ENCODE measurements around the gene ATP6V0D1.

Gene ATP6V0D1

DNA sequence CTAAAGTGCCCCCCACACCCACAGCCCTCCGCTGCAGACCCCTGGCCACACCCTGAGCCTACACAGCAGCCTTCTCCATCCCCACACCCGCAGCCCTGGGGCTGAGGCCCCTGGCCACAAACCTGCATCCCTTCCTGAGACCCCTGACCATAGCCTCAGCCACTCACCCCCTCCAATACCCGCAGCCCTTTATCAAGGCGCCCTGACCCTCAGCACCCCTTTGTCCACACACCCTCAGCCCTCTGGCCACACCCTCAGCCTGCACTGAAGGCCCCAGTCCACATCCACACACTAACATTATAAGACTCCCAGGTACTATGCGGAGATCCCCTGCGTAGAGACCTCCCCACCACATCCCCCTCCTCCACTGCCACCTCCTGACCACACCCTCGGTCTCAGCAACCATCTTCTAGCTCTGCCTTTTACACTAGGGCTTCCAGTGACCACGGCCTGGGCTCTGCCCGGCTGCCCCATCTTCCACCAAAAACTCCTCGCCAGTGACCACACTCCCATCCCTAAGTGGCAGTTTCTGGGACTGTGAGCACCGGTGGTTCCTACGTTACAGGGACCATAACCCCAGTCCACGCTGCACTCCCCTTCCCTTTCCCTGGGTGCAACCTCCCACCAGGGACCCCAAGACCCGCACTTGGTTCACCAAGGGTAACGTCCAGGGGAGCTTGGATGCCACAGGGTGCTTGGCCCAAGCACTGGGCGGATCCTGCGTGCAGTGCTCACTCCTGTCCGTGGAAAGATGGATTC, 88.5 kb downstream of the ATP6V0D1 start:
- no peak for DNase-seq

DNA sequence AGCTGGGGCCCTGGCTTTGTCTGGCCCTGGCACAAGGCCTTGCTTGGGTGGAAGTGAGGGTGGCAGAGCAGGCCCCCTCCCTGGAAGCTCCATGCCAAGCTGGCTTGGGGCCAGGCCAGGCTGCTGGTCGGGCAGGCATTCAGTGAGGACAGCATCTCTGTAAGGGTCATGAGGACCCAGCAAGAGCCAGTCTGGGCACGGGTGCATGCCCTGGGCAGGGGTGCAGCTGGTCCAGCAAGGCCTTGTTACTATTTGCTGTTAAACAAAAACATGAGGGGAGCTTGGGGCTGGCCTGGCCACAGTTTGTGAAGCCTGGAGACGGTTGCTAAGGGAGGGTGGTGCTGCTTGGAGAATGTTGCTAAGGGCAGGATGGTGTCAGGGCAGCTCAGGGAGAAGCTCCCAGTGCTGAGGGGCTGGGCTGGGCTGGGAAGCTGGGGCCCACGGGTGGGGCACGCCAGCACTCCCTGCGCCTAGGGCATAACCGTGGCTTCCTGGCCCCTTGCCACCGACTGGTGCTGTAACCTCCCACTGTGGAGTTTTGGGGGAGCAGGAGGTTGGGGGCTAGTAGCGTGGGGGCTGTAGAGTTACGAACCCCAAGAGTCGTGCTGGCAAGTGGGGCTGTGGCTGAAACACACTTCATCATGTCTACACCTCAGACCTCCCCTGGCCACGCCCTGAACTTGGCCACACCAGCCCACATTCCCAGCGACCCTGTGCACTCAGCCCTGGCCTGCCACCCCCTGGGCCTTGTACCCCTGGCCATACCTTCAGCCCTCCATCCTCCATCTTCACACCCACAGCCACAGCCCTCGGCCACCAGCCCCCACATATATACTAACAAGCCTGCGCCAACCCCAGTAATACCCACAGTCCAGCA, 89.3 kb downstream of the ATP6V0D1 start:
- DNase-seq, result peak in 1 of 4 experiments; percentile 11

DNA sequence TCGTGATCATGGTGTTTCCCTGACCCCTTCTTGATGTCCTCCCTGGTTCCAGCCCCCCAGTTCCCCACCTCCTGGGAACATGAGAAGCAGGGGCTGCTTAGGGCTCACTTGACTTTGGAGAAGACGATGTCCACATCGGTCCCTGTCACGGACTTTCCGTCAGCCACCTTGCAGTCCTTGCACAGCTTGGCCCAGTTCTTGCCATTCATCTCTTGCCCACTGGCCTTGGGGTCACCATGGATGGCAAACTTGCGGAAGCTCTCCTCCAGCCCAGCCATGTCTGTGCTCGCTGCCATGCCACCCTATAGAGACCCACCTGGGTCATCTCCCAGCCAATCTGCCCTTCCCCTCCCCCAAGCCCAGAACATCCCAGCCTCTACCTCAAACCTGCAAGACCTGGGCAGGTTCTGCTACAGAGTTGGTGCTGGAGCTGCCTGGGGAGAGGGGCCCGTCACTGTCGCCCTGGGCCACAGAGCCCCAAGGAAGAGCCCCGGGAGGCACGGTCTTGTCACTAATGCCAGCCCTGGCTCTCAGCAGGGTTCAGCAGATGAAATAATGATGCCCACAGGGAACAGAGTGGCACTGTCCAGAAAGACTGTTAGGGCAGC, 90.0 kb downstream of the ATP6V0D1 start:
- no peak for DNase-seq

DNA sequence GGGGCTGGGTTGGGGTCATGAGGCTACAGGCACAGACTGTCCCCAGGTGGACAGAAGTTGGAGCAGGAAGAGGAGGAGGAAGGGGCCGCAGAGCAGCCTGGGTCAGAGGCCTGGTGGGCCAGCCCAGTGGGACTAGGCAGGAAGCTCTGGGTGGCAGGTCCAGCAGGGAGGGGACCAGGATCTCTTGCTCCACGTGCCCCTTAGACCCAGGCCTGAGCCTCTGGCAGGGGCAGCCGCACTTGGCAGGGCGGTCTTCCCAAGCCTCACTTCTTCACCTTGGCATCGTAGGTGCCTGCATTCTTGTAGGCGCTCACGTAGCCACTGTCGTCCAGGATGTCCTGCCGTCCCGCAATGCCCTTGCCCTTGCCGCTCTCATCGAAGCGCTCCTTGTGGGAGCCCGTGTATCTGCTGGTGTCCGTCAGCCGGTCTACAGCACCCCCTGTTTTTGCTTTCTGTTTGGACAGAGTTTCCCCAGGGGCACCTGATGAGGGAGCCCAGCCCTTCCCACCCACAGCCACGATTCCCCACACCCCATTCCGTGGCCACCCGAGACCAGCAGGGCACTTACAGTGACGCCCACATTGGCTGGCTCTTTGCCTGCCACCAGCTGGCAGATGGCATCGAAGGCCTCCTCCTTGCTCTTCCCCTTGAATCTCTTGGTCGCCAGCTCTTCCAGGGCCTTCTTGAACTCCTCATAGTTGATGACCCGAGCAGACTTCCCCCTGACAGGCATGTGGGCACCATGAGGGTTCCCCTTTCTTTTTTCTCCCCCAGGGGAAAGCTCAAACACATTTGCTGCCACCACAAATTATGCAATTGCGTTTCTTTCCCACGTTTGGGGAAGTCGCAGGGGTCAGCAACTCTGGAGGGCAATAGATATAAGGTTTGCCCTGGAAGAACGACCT, 90.8 kb downstream of the ATP6V0D1 start:
- DNase-seq, result peak; percentile 93 to 98 (median 96)

DNA sequence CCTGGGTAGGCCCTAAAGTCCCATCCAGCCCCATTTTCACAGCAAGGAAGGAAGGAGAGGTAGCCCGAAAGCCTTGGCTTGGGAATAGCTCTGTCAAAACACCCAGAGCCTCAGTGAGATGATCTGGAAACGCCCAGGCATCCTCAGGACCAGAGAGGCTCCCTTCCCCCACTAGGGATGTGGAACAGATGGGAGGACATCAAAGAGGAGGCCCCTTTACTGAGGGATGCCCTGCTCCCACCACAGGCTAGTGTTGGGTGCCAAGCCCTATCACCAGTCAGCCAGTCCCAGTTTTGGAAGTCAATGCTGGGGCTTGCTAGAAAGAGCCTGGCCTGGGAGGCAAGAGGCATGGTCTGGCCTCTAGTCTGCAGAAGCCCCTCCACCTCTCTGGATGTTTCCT, 92.4 kb downstream of the ATP6V0D1 start:
- DNase-seq, result no peak

DNA sequence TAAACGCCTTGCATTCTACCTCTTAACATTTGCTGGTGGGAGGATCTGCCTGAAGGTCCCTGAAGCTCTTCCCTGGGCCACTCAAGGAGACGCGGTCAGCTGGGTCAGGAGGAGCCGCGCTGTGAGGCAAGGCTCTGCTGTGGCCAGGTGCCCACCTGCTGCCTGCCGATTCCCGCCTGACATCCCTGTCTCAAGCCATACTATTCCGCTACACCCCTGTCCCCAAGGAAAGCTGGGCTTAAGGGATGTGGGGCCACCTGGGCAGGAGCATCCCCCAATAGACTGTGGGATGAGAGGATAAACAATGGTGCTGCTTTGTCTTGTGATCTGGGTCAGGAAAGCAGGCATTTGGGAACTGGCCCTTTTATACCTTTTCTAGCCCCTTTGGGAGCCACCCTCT, 92.8 kb downstream of the ATP6V0D1 start:
- DNase-seq, result no peak

All from suppressor macrophage (primary cell).